ENCODE results near the gene CD70.

GRCh38 chr19:6599866-6600454 lies 9.0 kb upstream of the CD70 start:
- TF ChIP-seq CTCF (conservative IDR thresholded peaks at IDR 0.05 in 1 of 2, IDR thresholded peaks at IDR 0.05 in 1 of 2; ENCODE audit: extremely low read depth in 1 of 2, insufficient read depth in 1 of 2, low read depth in 1 of 2, low read length in 2 of 2) (no peak), EZH2 (IDR thresholded peaks at IDR 0.05; ENCODE audit: borderline replicate concordance, low read length) (no peak)

Measured in mammary epithelial cell (primary cell).